ENCODE data around the gene GNPTG.

The GNPTG gene

DNA sequence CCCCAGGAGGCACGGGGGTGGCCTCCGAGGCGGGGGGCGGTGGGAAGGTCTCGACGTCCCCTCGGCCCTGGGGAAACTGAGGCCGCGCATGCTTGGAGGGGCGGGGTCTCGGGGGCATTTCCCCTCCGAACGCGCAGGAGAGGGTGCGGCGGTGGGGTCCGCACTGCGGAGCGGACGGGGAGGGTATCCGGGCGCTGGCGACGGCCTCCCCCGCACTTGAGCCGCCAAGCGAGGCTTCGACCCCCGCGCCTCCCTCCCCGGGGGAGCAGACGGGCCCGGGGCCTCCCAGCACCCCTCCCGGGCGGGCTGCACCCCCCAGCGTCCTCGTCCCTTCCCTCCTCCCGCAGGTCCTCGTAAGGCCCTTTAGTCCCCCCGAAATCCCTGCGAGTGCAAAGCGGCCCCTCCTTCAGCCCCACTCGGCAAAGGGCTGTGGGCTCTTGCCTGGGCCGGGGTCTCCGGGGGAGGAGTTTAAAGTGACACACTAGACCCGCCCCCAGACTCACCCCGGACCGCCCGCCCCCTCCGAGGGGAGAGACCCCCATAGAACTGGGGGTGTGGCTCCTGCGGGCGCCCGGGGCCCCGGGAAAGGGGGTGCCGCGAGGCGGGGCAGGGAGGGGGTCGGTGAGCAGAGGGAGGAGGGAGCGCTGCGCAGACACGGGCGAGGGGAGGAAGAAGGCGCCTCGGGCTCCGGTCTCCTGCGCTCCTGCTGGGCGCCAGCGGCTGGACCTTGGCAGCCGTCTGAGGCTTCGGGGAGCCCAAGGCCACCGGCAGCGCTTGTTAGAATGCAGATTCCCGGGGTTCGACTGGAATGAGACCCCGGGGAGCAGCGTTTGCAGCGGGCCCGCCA, 17.7 kb upstream of the GNPTG start:
- no peak for DNase-seq (ENCODE audit: low spot score)

DNA sequence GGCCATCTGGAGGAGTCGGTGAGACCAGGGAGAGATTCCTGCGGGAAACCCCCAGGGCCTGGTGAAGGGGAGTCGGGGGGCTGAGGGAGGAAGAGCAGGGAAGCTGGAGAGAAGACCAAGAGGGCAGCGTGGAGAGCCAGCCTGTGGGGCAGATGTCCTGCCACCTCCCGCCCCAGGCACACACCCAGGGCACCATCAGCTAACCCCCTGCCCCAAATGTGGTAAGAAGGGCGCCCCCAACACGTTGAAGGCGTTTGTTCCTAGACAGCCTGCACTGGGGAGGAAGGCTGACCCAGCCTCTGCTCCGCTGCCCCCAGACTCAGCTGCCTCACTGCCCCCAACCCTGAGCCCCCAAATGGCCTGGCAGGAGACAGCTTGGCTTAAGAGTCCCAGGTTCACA, 17.0 kb upstream of the GNPTG start:
- DNase-seq (ENCODE audit: low spot score): no peak

GRCh38 chr16:1335211-1335971, 16.3 kb upstream of the GNPTG start:
- peak; percentile 19 for DNase-seq (ENCODE audit: low spot score)

DNA sequence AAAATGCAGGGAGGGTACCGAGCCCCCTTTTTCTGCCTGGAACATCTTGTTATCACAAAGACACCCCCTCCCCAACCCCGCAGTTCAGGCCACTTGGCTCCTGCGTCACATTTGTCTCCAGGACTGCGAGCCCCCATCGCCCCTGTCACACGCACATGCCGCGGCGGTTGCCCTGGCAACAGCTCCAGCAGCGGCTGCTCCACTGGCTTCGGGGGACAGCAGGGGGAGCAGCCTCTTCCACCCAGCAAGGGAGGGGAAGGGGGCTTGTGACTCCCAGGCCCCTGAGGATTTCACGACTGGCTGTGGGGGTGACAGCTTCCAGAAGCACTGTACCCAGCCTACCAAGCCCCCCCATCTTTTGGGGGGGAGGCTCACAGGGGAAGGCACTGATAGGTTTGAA, 15.7 kb upstream of the GNPTG start:
- no peak for DNase-seq (ENCODE audit: low spot score)

- DNase-seq (ENCODE audit: low spot score): no peak
Observed at GRCh38 chr16:1336619-1337018, 15.1 kb upstream of the GNPTG start.

GRCh38 chr16:1337486-1337885, 14.2 kb upstream of the GNPTG start:
- no peak for DNase-seq (ENCODE audit: low spot score)

- no peak for DNase-seq (ENCODE audit: low spot score)
Observed at GRCh38 chr16:1338119-1338730, 13.5 kb upstream of the GNPTG start.

- DNase-seq (ENCODE audit: low spot score): no peak
Observed at GRCh38 chr16:1338855-1339675, 12.7 kb upstream of the GNPTG start.

- DNase-seq (ENCODE audit: low spot score): no peak
Observed at GRCh38 chr16:1340730-1341494, 10.8 kb upstream of the GNPTG start.

DNA sequence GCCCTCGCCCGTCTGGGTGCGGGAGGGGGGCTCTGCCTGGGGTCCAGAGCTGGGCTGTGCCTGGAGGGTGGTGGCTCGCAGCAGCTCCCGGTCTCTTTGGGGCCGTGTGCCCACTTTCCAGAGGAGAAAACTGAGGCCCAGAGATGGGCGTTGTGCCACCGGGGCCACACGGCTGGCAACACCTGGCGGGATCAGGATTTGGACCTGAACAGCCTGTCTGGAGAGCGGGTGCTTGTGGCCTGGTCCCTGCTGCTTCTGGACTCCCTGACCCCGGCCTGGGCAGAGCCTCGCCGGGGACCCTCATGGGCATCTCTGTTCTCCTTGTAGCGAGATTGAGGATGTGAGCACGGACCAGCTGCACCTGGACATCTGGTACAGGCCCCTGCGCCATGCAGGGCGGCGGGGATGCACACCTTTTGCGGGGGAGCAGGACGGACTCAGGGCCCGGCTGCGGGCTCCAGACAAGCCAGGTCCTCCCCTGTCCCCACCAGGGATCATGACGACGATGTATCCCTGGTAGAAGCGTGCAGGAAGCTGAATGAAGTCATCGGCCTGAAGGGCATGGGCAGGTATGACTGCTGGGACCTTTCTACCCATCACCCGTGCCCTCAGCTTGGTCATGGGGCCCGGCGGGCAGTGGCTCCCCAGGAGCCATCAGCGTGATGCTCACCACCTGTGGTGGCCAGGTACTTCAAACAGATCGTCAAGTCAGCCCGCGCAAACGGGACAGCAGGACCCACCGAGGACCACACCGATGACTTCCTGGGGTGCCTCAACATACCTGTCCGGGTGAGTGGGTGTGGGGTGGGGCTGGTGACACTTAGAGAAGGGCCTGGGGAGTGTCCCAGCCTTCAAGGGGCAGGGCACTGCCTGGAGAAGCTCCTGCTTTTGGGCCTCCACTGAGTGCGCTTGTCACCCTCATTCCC, 10.0 kb upstream of the GNPTG start:
- no peak for DNase-seq (ENCODE audit: low spot score)

GRCh38 chr16:1342526-1343427, 9.0 kb upstream of the GNPTG start:
- peak; percentile 83 for DNase-seq (ENCODE audit: low spot score)

GRCh38 chr16:1343428-1344242, 8.1 kb upstream of the GNPTG start:
- no peak for DNase-seq (ENCODE audit: low spot score)

GRCh38 chr16:1344499-1344898, 7.2 kb upstream of the GNPTG start:
- DNase-seq (ENCODE audit: low spot score): no peak

- DNase-seq (ENCODE audit: low spot score): no peak
Observed at GRCh38 chr16:1345087-1345486, 6.6 kb upstream of the GNPTG start.

DNA sequence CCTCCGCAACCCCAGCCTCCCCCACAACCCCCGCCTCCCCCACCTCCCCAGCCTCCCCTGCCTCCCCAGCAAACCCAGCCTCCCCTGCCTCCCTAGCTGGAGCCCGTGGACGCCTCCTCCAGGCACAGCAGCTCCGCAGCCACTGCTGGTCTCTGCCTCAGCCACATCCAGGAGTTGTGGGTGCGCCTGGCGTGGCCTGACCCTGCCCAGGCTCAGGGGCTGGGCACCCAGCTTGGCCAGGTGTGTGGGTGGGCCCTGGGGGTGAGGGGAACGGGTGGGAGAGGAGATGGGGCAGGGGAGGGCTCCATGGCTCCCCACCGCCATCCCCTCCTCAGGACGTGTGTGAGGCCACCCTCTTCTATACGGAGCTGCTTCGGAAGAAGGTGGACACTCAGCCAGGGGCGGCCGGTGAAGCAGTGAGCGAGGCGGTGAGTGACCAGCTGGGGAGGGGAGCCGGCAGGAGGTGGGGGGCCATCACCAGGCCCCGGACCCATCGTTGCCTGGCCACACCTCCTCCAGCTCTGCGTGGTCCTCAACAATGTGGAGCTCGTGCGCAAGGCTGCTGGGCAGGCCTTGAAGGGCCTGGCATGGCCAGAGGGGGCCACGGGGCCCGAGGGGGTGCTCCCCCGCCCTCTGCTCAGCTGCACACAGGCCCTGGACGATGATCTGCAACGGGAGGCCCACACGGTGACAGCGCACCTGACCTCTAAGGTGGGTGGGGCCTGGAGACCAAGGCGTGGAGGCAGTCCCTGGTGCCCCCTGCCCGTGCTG, 5.9 kb upstream of the GNPTG start:
- DNase-seq (ENCODE audit: low spot score): no peak

DNA sequence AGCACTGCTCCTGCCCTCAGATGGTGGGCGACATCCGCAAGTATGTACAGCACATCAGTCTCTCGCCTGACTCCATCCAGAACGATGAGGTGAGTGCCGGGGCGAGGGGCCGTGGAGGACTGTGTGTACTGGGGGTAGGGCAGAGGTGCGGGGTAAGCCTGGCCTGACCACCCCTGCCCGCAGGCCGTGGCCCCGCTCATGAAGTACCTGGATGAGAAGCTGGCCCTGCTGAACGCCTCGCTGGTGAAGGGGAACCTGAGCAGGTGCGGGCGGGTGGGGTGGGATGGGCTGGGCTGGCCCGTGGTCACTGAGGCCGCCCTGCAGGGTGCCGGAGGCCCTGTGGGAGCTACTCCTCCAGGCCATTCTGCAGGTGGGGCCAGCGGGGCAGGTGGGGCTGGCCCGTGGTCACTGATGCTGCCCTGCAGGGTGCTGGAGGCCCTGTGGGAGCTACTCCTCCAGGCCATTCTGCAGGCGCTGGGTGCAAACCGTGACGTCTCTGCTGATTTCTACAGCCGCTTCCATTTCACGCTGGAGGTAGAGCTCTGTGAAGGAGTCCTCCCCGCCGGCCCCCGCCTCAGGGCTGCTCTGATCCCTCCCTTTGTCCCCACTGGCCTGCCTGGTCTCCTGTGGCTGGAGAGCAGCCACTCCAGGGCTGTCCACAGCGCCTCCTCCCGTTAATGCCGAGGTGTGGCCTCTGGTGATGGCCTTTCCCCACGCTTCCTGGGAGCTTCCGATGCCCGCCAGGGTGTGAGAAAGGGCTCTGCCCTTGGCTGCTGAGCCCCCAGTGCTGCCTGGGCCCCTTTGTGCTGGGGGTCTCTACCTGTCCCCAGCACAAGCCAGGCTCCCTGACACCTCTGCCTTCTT, 5.1 kb upstream of the GNPTG start:
- DNase-seq (ENCODE audit: low spot score): no peak

Measured in globus pallidus (tissue), 1 donor.